ENCODE results near the gene CAMK2G. TPM values are rescaled to one million over a fixed set of nuclear protein-coding genes. Genes with fewer than 3 reads are reported as not detected.

Gene CAMK2G
- polyA plus RNA-seq, 1 of the 3 experiments (the other 2 are of a cell fraction) = 41.4 TPM

GRCh38 chr10:73808021-73808815, 66.1 kb downstream of the CAMK2G start:
- Histone ChIP-seq H3K9ac (no peak overlapping the region), H3K79me2 (ENCODE audit: insufficient read depth) (peaks cover 22% of the 10 kb centered on the region; the same call in 1 of the 2 replicates), H3K9me3 (no peaks in the 10 kb centered on the region), H3F3A (replicated peaks; ENCODE audit: insufficient read depth) (peaks cover 14% of the 10 kb centered on the region), H3K4me1 (ENCODE audit: control insufficient read depth in 1 of 2, insufficient read depth in 2 of 2, low read depth in 1 of 2, low read length in 1 of 2) (peaks cover 0 to 4% of the 10 kb centered on the region in 2 experiments; a peak in 2 of 4 replicates), H2AFZ (ENCODE audit: low read depth) (no peak overlapping the region), H3K9me2 (no peaks in the 10 kb centered on the region), H3K36me3 (replicated peaks in 1 of 2; ENCODE audit: control insufficient read depth in 1 of 2, insufficient read depth in 2 of 2, low read length in 1 of 2) (peaks cover 27 to 46% of the 10 kb centered on the region in 2 experiments), H3K27ac (ENCODE audit: low read depth in 2 of 2, low read length in 1 of 2) (no peak overlapping the region), H3K4me3 (ENCODE audit: low read depth in 2 of 2, low read length in 1 of 2) (no peak overlapping the region), H3K27me3 (ENCODE audit: insufficient read depth) (no peaks in the 10 kb centered on the region), H4K20me1 (ENCODE audit: insufficient read depth) (no peaks in the 10 kb centered on the region), H3K4me2 (no peak overlapping the region)
- 97% methylated on average over 11 of the region's 16 CpGs for WGBS (ENCODE audit: low lambda C conversion rate)
- TF ChIP-seq, protein P1, sequence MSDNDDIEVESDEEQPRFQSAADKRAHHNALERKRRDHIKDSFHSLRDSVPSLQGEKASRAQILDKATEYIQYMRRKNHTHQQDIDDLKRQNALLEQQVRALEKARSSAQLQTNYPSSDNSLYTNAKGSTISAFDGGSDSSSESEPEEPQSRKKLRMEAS (IDR thresholded peaks at IDR 0.05; ENCODE audit: low read depth) = no peak
- TF ChIP-seq USF1 (IDR thresholded peaks at IDR 0.05; ENCODE audit: borderline replicate concordance, low read depth) (no peak), YY1 (IDR thresholded peaks at IDR 0.05; ENCODE audit: low read depth) (no peak), PBX3 (IDR thresholded peaks at IDR 0.05) (no peak), FOXM1 (IDR thresholded peaks at IDR 0.05; ENCODE audit: low read depth) (no peak), ELF1 (IDR thresholded peaks at IDR 0.05) (no peak), RCOR1 (IDR thresholded peaks at IDR 0.05; ENCODE audit: low read length) (no peak), EP300 (IDR thresholded peaks at IDR 0.05; ENCODE audit: borderline replicate concordance in 1 of 2, low read depth in 1 of 2, low read length in 1 of 2) (no peak), NFIC (IDR thresholded peaks at IDR 0.05; ENCODE audit: borderline replicate concordance) (no peak)
- no peak for DNase-seq
- POLR2A ChIA-PET = no interaction called here
- CTCF ChIA-PET = interaction anchor here (0.8 kb wide), 1 partner anchor 21 kb away, joined by 3 read pairs; no protein-coding TSS in a partner anchor

- POLR2A ChIA-PET = no interaction called here
- Histone ChIP-seq H3K4me2 (no peak overlapping the region), H3K27ac (ENCODE audit: low read depth in 2 of 2, low read length in 1 of 2) (no peak overlapping the region), H3K9me3 (no peaks in the 10 kb centered on the region), H3K4me1 (ENCODE audit: control insufficient read depth in 1 of 2, insufficient read depth in 2 of 2, low read depth in 1 of 2, low read length in 1 of 2) (peaks cover 0 to 4% of the 10 kb centered on the region in 2 experiments; a peak in 2 of 4 replicates), H3K9ac (no peak overlapping the region), H3K9me2 (no peaks in the 10 kb centered on the region), H2AFZ (ENCODE audit: low read depth) (no peak overlapping the region), H3K36me3 (replicated peaks in 1 of 2; ENCODE audit: control insufficient read depth in 1 of 2, insufficient read depth in 2 of 2, low read length in 1 of 2) (peaks cover 30 to 46% of the 10 kb centered on the region in 2 experiments), H3K79me2 (ENCODE audit: insufficient read depth) (peaks cover 22% of the 10 kb centered on the region; the same call in 1 of the 2 replicates), H3K4me3 (ENCODE audit: low read depth in 2 of 2, low read length in 1 of 2) (no peak overlapping the region), H3K27me3 (ENCODE audit: insufficient read depth) (no peaks in the 10 kb centered on the region), H4K20me1 (ENCODE audit: insufficient read depth) (no peaks in the 10 kb centered on the region), H3F3A (replicated peaks; ENCODE audit: insufficient read depth) (peaks cover 14% of the 10 kb centered on the region)
- 95% methylated on average over 12 of the region's 14 CpGs for WGBS (ENCODE audit: low lambda C conversion rate)
- CTCF ChIA-PET = interaction anchor here (0.8 to 0.9 kb wide), 2 partner anchors 8 to 21 kb away, joined by 3 read pairs; no protein-coding TSS in a partner anchor
- no peak for DNase-seq
- no peak for TF ChIP-seq NRF1 (IDR thresholded peaks at IDR 0.05; ENCODE audit: low read depth, low read length)
- no peak for TF ChIP-seq RCOR1 (IDR thresholded peaks at IDR 0.05; ENCODE audit: low read length)
- TF ChIP-seq CTCF (IDR thresholded peaks at IDR 0.05) = no peak
- TF ChIP-seq RAD21 (IDR thresholded peaks at IDR 0.05; ENCODE audit: low read length) = no peak
- TF ChIP-seq YY1 (IDR thresholded peaks at IDR 0.05; ENCODE audit: low read depth) = no peak
- TF ChIP-seq CHD2 (IDR thresholded peaks at IDR 0.05; ENCODE audit: low read length, partially characterized antibody) = no peak
- no peak for TF ChIP-seq FOXJ3 (CRISPR knock-in tag; IDR thresholded peaks at IDR 0.05)
- TF ChIP-seq, protein P2, sequence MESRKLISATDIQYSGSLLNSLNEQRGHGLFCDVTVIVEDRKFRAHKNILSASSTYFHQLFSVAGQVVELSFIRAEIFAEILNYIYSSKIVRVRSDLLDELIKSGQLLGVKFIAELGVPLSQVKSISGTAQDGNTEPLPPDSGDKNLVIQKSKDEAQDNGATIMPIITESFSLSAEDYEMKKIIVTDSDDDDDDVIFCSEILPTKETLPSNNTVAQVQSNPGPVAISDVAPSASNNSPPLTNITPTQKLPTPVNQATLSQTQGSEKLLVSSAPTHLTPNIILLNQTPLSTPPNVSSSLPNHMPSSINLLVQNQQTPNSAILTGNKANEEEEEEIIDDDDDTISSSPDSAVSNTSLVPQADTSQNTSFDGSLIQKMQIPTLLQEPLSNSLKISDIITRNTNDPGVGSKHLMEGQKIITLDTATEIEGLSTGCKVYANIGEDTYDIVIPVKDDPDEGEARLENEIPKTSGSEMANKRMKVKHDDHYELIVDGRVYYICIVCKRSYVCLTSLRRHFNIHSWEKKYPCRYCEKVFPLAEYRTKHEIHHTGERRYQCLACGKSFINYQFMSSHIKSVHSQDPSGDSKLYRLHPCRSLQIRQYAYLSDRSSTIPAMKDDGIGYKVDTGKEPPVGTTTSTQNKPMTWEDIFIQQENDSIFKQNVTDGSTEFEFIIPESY (IDR thresholded peaks at IDR 0.05; ENCODE audit: borderline replicate concordance, low read depth) = no peak
- TF ChIP-seq USF1 (IDR thresholded peaks at IDR 0.05; ENCODE audit: borderline replicate concordance, low read depth) = no peak
- TF ChIP-seq FOXM1 (IDR thresholded peaks at IDR 0.05; ENCODE audit: low read depth) = no peak
- TF ChIP-seq GABPA (IDR thresholded peaks at IDR 0.05; ENCODE audit: low read depth) = no peak
- TF ChIP-seq, protein P1 (IDR thresholded peaks at IDR 0.05; ENCODE audit: low read depth) = no peak
- TF ChIP-seq FOSL2 (IDR thresholded peaks at IDR 0.05; ENCODE audit: borderline replicate concordance, low read depth) = no peak
Observed at GRCh38 chr10:73807471-73807870, 66.9 kb downstream of the CAMK2G start.
